Measurements from ENCODE around the gene DNTT.

Gene DNTT

GRCh38 chr10:96357038-96357620 lies 52.9 kb downstream of the DNTT start:
- Histone ChIP-seq H3K4me2 (ENCODE audit: low read depth, low read length, poor library complexity, severe bottlenecking) (no peak overlapping the region), H3K9me3 (ENCODE audit: insufficient read depth, low read length) (no peaks in the 10 kb centered on the region), H3K27ac (ENCODE audit: low read depth, low read length) (no peak overlapping the region), H2AFZ (ENCODE audit: low read depth, low read length, severe bottlenecking) (no peak overlapping the region), H3K79me2 (ENCODE audit: insufficient read depth, low read length) (no peaks in the 10 kb centered on the region), H3K9me2 (replicated peaks; ENCODE audit: insufficient read depth, low read length) (no peaks in the 10 kb centered on the region), H3K27me3 (ENCODE audit: low read length) (no peaks in the 10 kb centered on the region), H3K4me3 (ENCODE audit: insufficient read depth, low read length, poor library complexity, severe bottlenecking) (no peak overlapping the region), H3K36me3 (ENCODE audit: low read length) (no peaks in the 10 kb centered on the region), H3K9ac (ENCODE audit: low read length) (no peak overlapping the region), H4K20me1 (ENCODE audit: low read depth, low read length) (no peaks in the 10 kb centered on the region), H3F3A (ENCODE audit: insufficient read depth) (no peaks in the 10 kb centered on the region)
- TF ChIP-seq EZH2phosphoT487 (conservative IDR thresholded peaks at IDR 0.05; ENCODE audit: low read length) (no peak), CTCF (IDR thresholded peaks at IDR 0.05; ENCODE audit: insufficient read depth, low read length, poor library complexity, severe bottlenecking) (no peak)

- Histone ChIP-seq H2AFZ (ENCODE audit: low read depth, low read length, severe bottlenecking) (no peak within 1 kb of the TSS), H3K27me3 (ENCODE audit: low read length) (no peaks in the 10 kb centered on the region), H3K4me3 (ENCODE audit: insufficient read depth, low read length, poor library complexity, severe bottlenecking) (no peak within 1 kb of the TSS), H3K27ac (ENCODE audit: low read depth, low read length) (no peak within 1 kb of the TSS), H3K9me3 (ENCODE audit: insufficient read depth, low read length) (no peaks in the 10 kb centered on the region), H3F3A (ENCODE audit: insufficient read depth) (no peaks in the 10 kb centered on the region), H3K36me3 (ENCODE audit: low read length) (no peaks in the 10 kb centered on the region), H3K79me2 (ENCODE audit: insufficient read depth, low read length) (no peaks in the 10 kb centered on the region), H3K9me2 (replicated peaks; ENCODE audit: insufficient read depth, low read length) (no peaks in the 10 kb centered on the region), H4K20me1 (ENCODE audit: low read depth, low read length) (no peaks in the 10 kb centered on the region), H3K9ac (ENCODE audit: low read length) (no peak within 1 kb of the TSS), H3K4me2 (ENCODE audit: low read depth, low read length, poor library complexity, severe bottlenecking) (no peak within 1 kb of the TSS)
- TF ChIP-seq CTCF (IDR thresholded peaks at IDR 0.05; ENCODE audit: insufficient read depth, low read length, poor library complexity, severe bottlenecking) = no peak
- TF ChIP-seq EZH2phosphoT487 (conservative IDR thresholded peaks at IDR 0.05; ENCODE audit: low read length) = no peak
Observed at GRCh38 chr10:96358851-96359540, 54.8 kb downstream of the DNTT start, which contains the start of gene OPALIN. Gene OPALIN (minus strand): TSS chr10:96359002. CDS start chr10:96358896, 106 bp downstream.

GRCh38 chr10:96359616-96360015 lies 55.4 kb downstream of the DNTT start:
- Histone ChIP-seq H3K79me2 (ENCODE audit: insufficient read depth, low read length) (no peaks in the 10 kb centered on the region), H4K20me1 (ENCODE audit: low read depth, low read length) (no peaks in the 10 kb centered on the region), H3K27ac (ENCODE audit: low read depth, low read length) (no peak overlapping the region), H3K4me3 (ENCODE audit: insufficient read depth, low read length, poor library complexity, severe bottlenecking) (no peak overlapping the region), H3K9me2 (replicated peaks; ENCODE audit: insufficient read depth, low read length) (no peaks in the 10 kb centered on the region), H3K36me3 (ENCODE audit: low read length) (no peaks in the 10 kb centered on the region), H2AFZ (ENCODE audit: low read depth, low read length, severe bottlenecking) (no peak overlapping the region), H3K9ac (ENCODE audit: low read length) (no peak overlapping the region), H3K9me3 (ENCODE audit: insufficient read depth, low read length) (no peaks in the 10 kb centered on the region), H3F3A (ENCODE audit: insufficient read depth) (no peaks in the 10 kb centered on the region), H3K27me3 (ENCODE audit: low read length) (no peaks in the 10 kb centered on the region), H3K4me2 (ENCODE audit: low read depth, low read length, poor library complexity, severe bottlenecking) (no peak overlapping the region)
- no peak for TF ChIP-seq CTCF (IDR thresholded peaks at IDR 0.05; ENCODE audit: insufficient read depth, low read length, poor library complexity, severe bottlenecking)
- no peak for TF ChIP-seq EZH2phosphoT487 (conservative IDR thresholded peaks at IDR 0.05; ENCODE audit: low read length)
